GM23338 (cell line): ENCODE measurements around the gene ZBTB49. TPM values are rescaled to one million over a fixed set of nuclear protein-coding genes. Genes with fewer than 3 reads are reported as not detected.

Source experiments
- ATAC-seq: fragments of 200-7000 bp; cut with Tn5 transposase; 3 replicates; pipeline ENCODE4 v1.9.1; 2020
- DNase-seq: peaks from one replicate; pipeline ENCODE4 v3.0.0-alpha.2; 2015; ENCODE audit warnings: low spot score
- H2AFZ ChIP-seq: fragments of 200-600 bp; sonication (generic); 2 replicates; pipeline ENCODE4 v1.8.0; 2016; ENCODE audit warnings: antibody characterized with exemption, mild to moderate bottlenecking, moderate library complexity
- H3F3A ChIP-seq: fragments of 200-600 bp; sonication (generic); replicated peaks from 2 replicates; pipeline ENCODE4 v1.8.0; 2017; ENCODE audit warnings: antibody characterized with exemption, mixed run types, low read depth
- H3K27ac ChIP-seq: fragments of 200-600 bp; sonication (generic); 2 replicates; pipeline ENCODE4 v1.6.1; 2016; ENCODE audit warnings: low read depth
- H3K27me3 ChIP-seq: fragments of 200-600 bp; sonication (generic); 2 replicates; pipeline ENCODE4 v1.8.0; 2016; ENCODE audit warnings: mild to moderate bottlenecking, mixed run types, moderate library complexity; ENCODE audit not compliant: insufficient read depth
- H3K36me3 ChIP-seq: fragments of 200-600 bp; sonication (generic); 2 replicates; pipeline ENCODE4 v1.8.0; 2016; ENCODE audit warnings: mild to moderate bottlenecking; ENCODE audit not compliant: insufficient read depth
- H3K4me1 ChIP-seq: fragments of 200-600 bp; sonication (generic); 2 replicates; pipeline ENCODE4 v1.8.0; 2016; ENCODE audit warnings: mild to moderate bottlenecking, moderate library complexity; ENCODE audit not compliant: insufficient read depth
- H3K4me2 ChIP-seq: fragments of 200-600 bp; sonication (generic); 2 replicates; pipeline ENCODE4 v1.7.1; 2017; ENCODE audit warnings: mixed run types
- H3K4me3 ChIP-seq: fragments of 200-600 bp; sonication (generic); 2 replicates; pipeline ENCODE4 v1.6.1; 2016; ENCODE audit warnings: mixed run types
- H3K79me2 ChIP-seq: fragments of 200-600 bp; sonication (generic); replicated peaks from 2 replicates; pipeline ENCODE4 v1.8.0; 2017; ENCODE audit warnings: mild to moderate bottlenecking; ENCODE audit not compliant: insufficient read depth
- H3K9me2 ChIP-seq: fragments of 200-600 bp; sonication (generic); 2 replicates; pipeline ENCODE4 v1.8.0; 2017; ENCODE audit not compliant: insufficient read depth
- H4K20me1 ChIP-seq: fragments of 200-600 bp; sonication (generic); replicated peaks from 2 replicates; pipeline ENCODE4 v1.8.0; 2017; ENCODE audit warnings: mild to moderate bottlenecking; ENCODE audit not compliant: insufficient read depth
- H3K27ac Mint-ChIP-seq: 2 replicates; pipeline ENCODE4 v1.8.0; 2020; ENCODE audit warnings: inconsistent platforms, mild to moderate bottlenecking, moderate library complexity, mixed read lengths
- H3K27me3 Mint-ChIP-seq: 3 replicates; pipeline ENCODE4 v1.8.0; 2022; ENCODE audit warnings: low read depth, mild to moderate bottlenecking, moderate library complexity, mixed read lengths, inconsistent platforms; ENCODE audit not compliant: insufficient read depth, poor library complexity
- H3K36me3 Mint-ChIP-seq: 3 replicates; pipeline ENCODE4 v1.8.0; 2021; ENCODE audit warnings: low read depth, mild to moderate bottlenecking, inconsistent platforms, moderate library complexity, mixed read lengths
- H3K4me1 Mint-ChIP-seq: 3 replicates; pipeline ENCODE4 v1.8.0; 2020; ENCODE audit warnings: mild to moderate bottlenecking, inconsistent platforms, mixed read lengths
- H3K4me3 Mint-ChIP-seq: 3 replicates; pipeline ENCODE4 v1.8.0; 2021; ENCODE audit warnings: moderate library complexity, mild to moderate bottlenecking, inconsistent platforms, mixed read lengths
- H3K9me3 Mint-ChIP-seq: 3 replicates; pipeline ENCODE4 v1.8.0; 2020; ENCODE audit warnings: moderate library complexity, mild to moderate bottlenecking, inconsistent platforms, mixed read lengths
- CREB1 ChIP-seq: fragments of 250-450 bp; sonication (Bioruptor Pico); IDR thresholded peaks from 2 replicates; pipeline ENCODE4 v1.5.0; 2020; ENCODE audit warnings: low read depth, mild to moderate bottlenecking, moderate library complexity
- CTCF ChIP-seq, 2 experiments: fragments of 200-600 bp in 1 of 2; sonication (generic) in 1 of 2; conservative IDR thresholded peaks; 2 replicates each; pipeline versions ENCODE4 v1.5.1 to v1.6.1; 2016 to 2017; ENCODE audit warnings: antibody characterized with exemption in 2 of 2, low read depth in 2 of 2, mild to moderate bottlenecking in 2 of 2, moderate library complexity in 1 of 2
- EZH2phosphoT487 ChIP-seq: fragments of 200-600 bp; sonication (generic); IDR thresholded peaks from one replicate; pipeline ENCODE4 v1.8.1; 2018; ENCODE audit warnings: antibody characterized with exemption; ENCODE audit not compliant: unreplicated experiment
- JUNB ChIP-seq: IDR thresholded peaks from one replicate; pipeline ENCODE4 v1.6.1; 2016; ENCODE audit warnings: antibody characterized with exemption; ENCODE audit not compliant: unreplicated experiment
- NANOG ChIP-seq: IDR thresholded peaks from 2 replicates; pipeline ENCODE4 v1.6.1; 2016; ENCODE audit warnings: antibody characterized with exemption, borderline replicate concordance
- POLR2AphosphoS5 ChIP-seq: IDR thresholded peaks from 2 replicates; pipeline ENCODE4 v1.6.1; 2016; ENCODE audit warnings: antibody characterized with exemption, low read depth
- STAT1 ChIP-seq: IDR thresholded peaks from one replicate; pipeline ENCODE4 v1.6.1; 2016; ENCODE audit warnings: antibody characterized with exemption; ENCODE audit not compliant: unreplicated experiment
- ZNF114 ChIP-seq: fragments of 250-450 bp; sonication (Bioruptor Pico); IDR thresholded peaks from 2 replicates; pipeline ENCODE4 v1.5.0; 2020; ENCODE audit warnings: mild to moderate bottlenecking, moderate library complexity
- polyA plus RNA-seq: library from polyadenylated mRNA; unstranded; fragments of >200 nt; fragmentation: Nextera tagmentation; extraction: Ambion mirVana; gene quantifications from 2 replicates; pipeline ENCODE4 v1.2.1, GENCODE V29; 2016
- total RNA-seq: library from RNA; depleted of rRNA; stranded (reverse); fragments of >200 nt; shearing (Covaris generic); gene quantifications from 2 replicates; pipeline ENCODE4 v1.2.3, GENCODE V29; 2014
- TF ChIP-seq, protein P1 (sequence below): IDR thresholded peaks from 2 replicates; pipeline ENCODE4 v1.6.1; 2016; ENCODE audit warnings: antibody characterized with exemption
- TF ChIP-seq, protein P2 (sequence below): fragments of 250-450 bp; sonication (Bioruptor Pico); IDR thresholded peaks from 2 replicates; pipeline ENCODE4 v1.5.0; 2020; ENCODE audit warnings: mild to moderate bottlenecking, moderate library complexity

Gene ZBTB49
- total and polyA plus RNA-seq, 2 experiments from 2014 or later: 4.1 to 6.0 TPM

DNA sequence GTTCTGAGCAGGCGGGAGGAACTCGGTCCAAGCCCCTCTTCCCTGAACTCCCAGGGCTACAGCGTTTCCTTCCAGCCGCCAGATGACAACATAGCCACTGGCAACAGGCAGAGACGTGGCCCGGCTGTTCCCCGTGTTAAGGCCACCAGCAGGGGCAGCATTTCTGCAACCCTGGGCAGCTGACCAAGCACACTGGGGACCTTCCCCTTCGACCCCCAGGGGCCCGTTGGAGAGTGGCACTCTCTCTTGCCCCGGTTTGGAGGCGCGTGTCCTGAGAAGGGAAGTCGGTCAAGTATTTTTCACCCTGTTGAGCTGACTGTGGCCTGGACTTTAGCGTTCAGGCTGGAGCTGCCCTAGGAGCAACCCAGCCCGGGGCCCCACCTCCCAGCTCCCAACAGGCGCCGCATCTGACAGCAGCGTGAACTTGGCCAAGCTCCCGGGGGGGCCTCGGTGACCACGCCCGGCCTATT, 37.6 kb downstream of the ZBTB49 start:
- peak overlapping the region; percentile 94 for H2AFZ ChIP-seq

DNA sequence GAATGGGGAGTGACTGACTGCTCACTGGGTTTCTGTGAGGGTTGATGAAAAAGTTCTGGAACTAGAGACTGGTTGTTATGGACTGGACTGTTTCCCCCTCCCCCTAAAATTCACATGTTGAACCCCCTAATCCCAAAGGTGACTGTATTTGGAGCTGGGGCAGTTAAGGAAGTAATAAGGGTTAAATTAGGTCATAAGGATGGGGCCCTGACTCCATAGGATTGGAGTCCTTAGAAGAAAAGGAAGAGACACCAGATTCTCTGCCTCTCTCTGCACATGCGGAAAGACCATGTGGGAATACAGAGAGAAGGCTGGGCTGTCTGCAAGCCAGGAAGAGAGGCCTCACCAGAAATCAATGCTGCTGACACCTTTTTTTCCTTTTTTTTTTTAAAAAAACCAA, 38.2 kb downstream of the ZBTB49 start:
- H3K4me1 ChIP-seq: 0 out of 2 replicates have a peak, but pooled peaks cover 4% of the 10 kb centered on the region
- 0 out of 2 replicates have a peak overlapping the region, but pooled peaks have one; percentile 57 for H3K4me2 ChIP-seq
- no peak overlapping the region for H3K4me3 Mint-ChIP-seq
- H3K27me3 ChIP-seq: no peaks in the 10 kb centered on the region
- ATAC-seq (no peak), DNase-seq (no peak)
- H3K27me3 Mint-ChIP-seq: peaks cover 5% of the 10 kb centered on the region
- no peak overlapping the region for H3K27ac ChIP-seq
- peak overlapping the region; percentile 94 for H2AFZ ChIP-seq
- H3K9me3 Mint-ChIP-seq: no peaks in the 10 kb centered on the region; the same call in 2 of the 3 replicates
- no peaks in the 10 kb centered on the region for H4K20me1 ChIP-seq
- no peaks in the 10 kb centered on the region; the same call in 2 of the 3 replicates for H3K36me3 Mint-ChIP-seq
- no peaks in the 10 kb centered on the region for H3K79me2 ChIP-seq
- no peaks in the 10 kb centered on the region for H3K9me2 ChIP-seq
- H3K36me3 ChIP-seq: no peaks in the 10 kb centered on the region
- H3K4me3 ChIP-seq: 0 out of 2 replicates have a peak overlapping the region, but pooled peaks have one; percentile 32
- peaks cover 14% of the 10 kb centered on the region for H3K4me1 Mint-ChIP-seq
- no peak overlapping the region for H3K27ac Mint-ChIP-seq
- 0 out of 2 replicates have a peak, but pooled peaks cover 3% of the 10 kb centered on the region for H3F3A ChIP-seq
- TF ChIP-seq JUNB (no peak), POLR2AphosphoS5 (no peak), ZNF114 (CRISPR knock-in tag) (no peak), EZH2phosphoT487 (no peak), NANOG (no peak), STAT1 (no peak)
- TF ChIP-seq, protein P1, sequence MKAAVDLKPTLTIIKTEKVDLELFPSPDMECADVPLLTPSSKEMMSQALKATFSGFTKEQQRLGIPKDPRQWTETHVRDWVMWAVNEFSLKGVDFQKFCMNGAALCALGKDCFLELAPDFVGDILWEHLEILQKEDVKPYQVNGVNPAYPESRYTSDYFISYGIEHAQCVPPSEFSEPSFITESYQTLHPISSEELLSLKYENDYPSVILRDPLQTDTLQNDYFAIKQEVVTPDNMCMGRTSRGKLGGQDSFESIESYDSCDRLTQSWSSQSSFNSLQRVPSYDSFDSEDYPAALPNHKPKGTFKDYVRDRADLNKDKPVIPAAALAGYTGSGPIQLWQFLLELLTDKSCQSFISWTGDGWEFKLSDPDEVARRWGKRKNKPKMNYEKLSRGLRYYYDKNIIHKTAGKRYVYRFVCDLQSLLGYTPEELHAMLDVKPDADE: no peak
- TF ChIP-seq, protein P2, sequence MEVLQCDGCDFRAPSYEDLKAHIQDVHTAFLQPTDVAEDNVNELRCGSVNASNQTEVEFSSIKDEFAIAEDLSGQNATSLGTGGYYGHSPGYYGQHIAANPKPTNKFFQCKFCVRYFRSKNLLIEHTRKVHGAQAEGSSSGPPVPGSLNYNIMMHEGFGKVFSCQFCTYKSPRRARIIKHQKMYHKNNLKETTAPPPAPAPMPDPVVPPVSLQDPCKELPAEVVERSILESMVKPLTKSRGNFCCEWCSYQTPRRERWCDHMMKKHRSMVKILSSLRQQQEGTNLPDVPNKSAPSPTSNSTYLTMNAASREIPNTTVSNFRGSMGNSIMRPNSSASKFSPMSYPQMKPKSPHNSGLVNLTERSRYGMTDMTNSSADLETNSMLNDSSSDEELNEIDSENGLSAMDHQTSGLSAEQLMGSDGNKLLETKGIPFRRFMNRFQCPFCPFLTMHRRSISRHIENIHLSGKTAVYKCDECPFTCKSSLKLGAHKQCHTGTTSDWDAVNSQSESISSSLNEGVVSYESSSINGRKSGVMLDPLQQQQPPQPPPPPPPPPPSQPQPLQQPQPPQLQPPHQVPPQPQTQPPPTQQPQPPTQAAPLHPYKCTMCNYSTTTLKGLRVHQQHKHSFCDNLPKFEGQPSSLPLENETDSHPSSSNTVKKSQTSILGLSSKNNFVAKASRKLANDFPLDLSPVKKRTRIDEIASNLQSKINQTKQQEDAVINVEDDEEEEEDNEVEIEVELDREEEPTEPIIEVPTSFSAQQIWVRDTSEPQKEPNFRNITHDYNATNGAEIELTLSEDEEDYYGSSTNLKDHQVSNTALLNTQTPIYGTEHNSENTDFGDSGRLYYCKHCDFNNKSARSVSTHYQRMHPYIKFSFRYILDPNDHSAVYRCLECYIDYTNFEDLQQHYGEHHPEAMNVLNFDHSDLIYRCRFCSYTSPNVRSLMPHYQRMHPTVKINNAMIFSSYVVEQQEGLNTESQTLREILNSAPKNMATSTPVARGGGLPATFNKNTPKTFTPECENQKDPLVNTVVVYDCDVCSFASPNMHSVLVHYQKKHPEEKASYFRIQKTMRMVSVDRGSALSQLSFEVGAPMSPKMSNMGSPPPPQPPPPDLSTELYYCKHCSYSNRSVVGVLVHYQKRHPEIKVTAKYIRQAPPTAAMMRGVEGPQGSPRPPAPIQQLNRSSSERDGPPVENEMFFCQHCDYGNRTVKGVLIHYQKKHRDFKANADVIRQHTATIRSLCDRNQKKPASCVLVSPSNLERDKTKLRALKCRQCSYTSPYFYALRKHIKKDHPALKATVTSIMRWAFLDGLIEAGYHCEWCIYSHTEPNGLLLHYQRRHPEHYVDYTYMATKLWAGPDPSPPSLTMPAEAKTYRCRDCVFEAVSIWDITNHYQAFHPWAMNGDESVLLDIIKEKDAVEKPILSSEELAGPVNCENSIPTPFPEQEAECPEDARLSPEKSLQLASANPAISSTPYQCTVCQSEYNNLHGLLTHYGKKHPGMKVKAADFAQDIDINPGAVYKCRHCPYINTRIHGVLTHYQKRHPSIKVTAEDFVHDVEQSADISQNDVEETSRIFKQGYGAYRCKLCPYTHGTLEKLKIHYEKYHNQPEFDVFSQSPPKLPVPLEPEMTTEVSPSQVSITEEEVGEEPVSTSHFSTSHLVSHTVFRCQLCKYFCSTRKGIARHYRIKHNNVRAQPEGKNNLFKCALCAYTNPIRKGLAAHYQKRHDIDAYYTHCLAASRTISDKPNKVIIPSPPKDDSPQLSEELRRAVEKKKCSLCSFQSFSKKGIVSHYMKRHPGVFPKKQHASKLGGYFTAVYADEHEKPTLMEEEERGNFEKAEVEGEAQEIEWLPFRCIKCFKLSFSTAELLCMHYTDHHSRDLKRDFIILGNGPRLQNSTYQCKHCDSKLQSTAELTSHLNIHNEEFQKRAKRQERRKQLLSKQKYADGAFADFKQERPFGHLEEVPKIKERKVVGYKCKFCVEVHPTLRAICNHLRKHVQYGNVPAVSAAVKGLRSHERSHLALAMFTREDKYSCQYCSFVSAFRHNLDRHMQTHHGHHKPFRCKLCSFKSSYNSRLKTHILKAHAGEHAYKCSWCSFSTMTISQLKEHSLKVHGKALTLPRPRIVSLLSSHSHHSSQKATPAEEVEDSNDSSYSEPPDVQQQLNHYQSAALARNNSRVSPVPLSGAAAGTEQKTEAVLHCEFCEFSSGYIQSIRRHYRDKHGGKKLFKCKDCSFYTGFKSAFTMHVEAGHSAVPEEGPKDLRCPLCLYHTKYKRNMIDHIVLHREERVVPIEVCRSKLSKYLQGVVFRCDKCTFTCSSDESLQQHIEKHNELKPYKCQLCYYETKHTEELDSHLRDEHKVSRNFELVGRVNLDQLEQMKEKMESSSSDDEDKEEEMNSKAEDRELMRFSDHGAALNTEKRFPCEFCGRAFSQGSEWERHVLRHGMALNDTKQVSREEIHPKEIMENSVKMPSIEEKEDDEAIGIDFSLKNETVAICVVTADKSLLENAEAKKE (CRISPR knock-in tag): no peak

More for the DNA sequence above, 37.6 kb downstream of the ZBTB49 start:
- Histone ChIP-seq H3F3A (0 out of 2 replicates have a peak, but pooled peaks cover 3% of the 10 kb centered on the region), H3K4me3 (0 out of 2 replicates have a peak overlapping the region, but pooled peaks have one; percentile 32), H3K4me1 (0 out of 2 replicates have a peak, but pooled peaks cover 4% of the 10 kb centered on the region), H4K20me1 (no peaks in the 10 kb centered on the region), H3K4me2 (peak overlapping the region; percentile 57; the same call in 1 of the 2 replicates), H3K27ac (no peak overlapping the region), H3K9me2 (no peaks in the 10 kb centered on the region), H3K27me3 (no peaks in the 10 kb centered on the region), H3K36me3 (no peaks in the 10 kb centered on the region), H3K79me2 (no peaks in the 10 kb centered on the region)
- peaks cover 1% of the 10 kb centered on the region for H3K36me3 Mint-ChIP-seq
- TF ChIP-seq POLR2AphosphoS5 (no peak), CREB1 (peak; percentile 47; the same call in 1 of the 2 replicates), CTCF (conservative IDR thresholded peaks at IDR 0.05; ENCODE audit: low read depth in 2 of 2) (peak; percentile 77 to 79)
- ATAC-seq: peak; percentile 99
- DNase-seq: peak; percentile 91
- peaks cover 14% of the 10 kb centered on the region for H3K4me1 Mint-ChIP-seq
- no peak overlapping the region for H3K4me3 Mint-ChIP-seq
- no peaks in the 10 kb centered on the region for H3K9me3 Mint-ChIP-seq
- peaks cover 5% of the 10 kb centered on the region for H3K27me3 Mint-ChIP-seq
- no peak overlapping the region for H3K27ac Mint-ChIP-seq
